Urinary bladder (tissue), 4 donors: ENCODE results near the gene FOXN3. TPM values are rescaled to one million over a fixed set of nuclear protein-coding genes. Genes with fewer than 3 reads are reported as not detected.

Experiments used
- DNase-seq: peaks from one replicate; pipeline ENCODE4 v3.0.0-alpha.2; 2015; ENCODE audit errors: extremely low spot score
- H3K27ac ChIP-seq: one replicate; pipeline ENCODE4 v1.5.1; 2013; ENCODE audit warnings: low read depth, mild to moderate bottlenecking, moderate library complexity
- H3K36me3 ChIP-seq: one replicate; pipeline ENCODE4 v1.6.1; 2013; ENCODE audit warnings: mild to moderate bottlenecking, moderate library complexity; ENCODE audit not compliant: insufficient read depth
- H3K4me1 ChIP-seq: one replicate; pipeline ENCODE4 v1.6.1; 2013; ENCODE audit warnings: mild to moderate bottlenecking, moderate library complexity; ENCODE audit not compliant: insufficient read depth
- H3K4me3 ChIP-seq: one replicate; pipeline ENCODE4 v1.5.1; 2013; ENCODE audit warnings: low read depth, low read length
- whole genome bisulfite sequencing: extraction: QIAGEN DNeasy Blood & Tissue Kit; methylation state at CpG from one replicate; pipeline ENCODE4 v1.1.7; 2013; 5-methylcytosine and 5-hydroxymethylcytosine counted together
- polyA plus RNA-seq: library from polyadenylated mRNA; stranded (reverse); fragments of 200-250 nt; gene quantifications from one replicate; pipeline ENCODE4 v1.2.3, GENCODE V29; 2013
- total RNA-seq: library from RNA; depleted of rRNA; stranded (reverse); fragments of >200 nt; gene quantifications from one replicate; pipeline ENCODE4 v1.2.3, GENCODE V29; 2014
- donor health status: healthy with polysubstance abuse.
- donor health status: healthy.

The FOXN3 gene
- total and polyA plus RNA-seq, 2 donors = 38.5 to 64.7 TPM

- no peak overlapping the region for H3K4me3 ChIP-seq
- DNase-seq = no peak
- no peak overlapping the region for H3K27ac ChIP-seq
- H3K36me3 ChIP-seq = no peaks in the 10 kb centered on the region
- H3K4me1 ChIP-seq = no peaks in the 10 kb centered on the region
- 94% methylated on average over 16 of the region's 16 CpGs for WGBS
These were observed 36.9 kb downstream of the FOXN3 start for GRCh38 chr14:89379891-89380820.

- no peak overlapping the region for H3K4me3 ChIP-seq
- no peak overlapping the region for H3K27ac ChIP-seq
- WGBS = 89% methylated on average over 9 of the region's 9 CpGs
- no peak for DNase-seq
- no peaks in the 10 kb centered on the region for H3K36me3 ChIP-seq
- no peaks in the 10 kb centered on the region for H3K4me1 ChIP-seq
These were observed 38.0 kb downstream of the FOXN3 start for GRCh38 chr14:89379006-89379405.

- H3K4me3 ChIP-seq = no peak overlapping the region
- no peak overlapping the region for H3K27ac ChIP-seq
- no peaks in the 10 kb centered on the region for H3K36me3 ChIP-seq
- no peak for DNase-seq
- no peaks in the 10 kb centered on the region for H3K4me1 ChIP-seq
- WGBS = 40% methylated on average over 5 of the region's 5 CpGs
These were observed 38.9 kb downstream of the FOXN3 start for GRCh38 chr14:89378119-89378518.

GRCh38 chr14:89377544-89377943 is 39.5 kb downstream of the FOXN3 start:
- Histone ChIP-seq H3K4me3 (no peak overlapping the region), H3K27ac (no peak overlapping the region), H3K36me3 (no peaks in the 10 kb centered on the region), H3K4me1 (no peaks in the 10 kb centered on the region)
- no peak for DNase-seq
- WGBS = 96% methylated on average over 3 of the region's 3 CpGs

- WGBS = 93% methylated on average over 3 of the region's 3 CpGs
- Histone ChIP-seq H3K27ac (no peak overlapping the region), H3K4me3 (no peak overlapping the region), H3K4me1 (no peaks in the 10 kb centered on the region), H3K36me3 (no peaks in the 10 kb centered on the region)
- DNase-seq = no peak
These were observed 42.1 kb downstream of the FOXN3 start for GRCh38 chr14:89374908-89375307.

GRCh38 chr14:89373185-89373584 is 43.8 kb downstream of the FOXN3 start:
- Histone ChIP-seq H3K27ac (no peak overlapping the region), H3K36me3 (no peaks in the 10 kb centered on the region), H3K4me3 (no peak overlapping the region), H3K4me1 (no peaks in the 10 kb centered on the region)
- no peak for DNase-seq
- WGBS = 85% methylated on average over 2 of the region's 2 CpGs

GRCh38 chr14:89372512-89372883 is 44.5 kb downstream of the FOXN3 start:
- no peak overlapping the region for H3K4me3 ChIP-seq
- no peak for DNase-seq
- 90% methylated on average over 2 of the region's 2 CpGs for WGBS
- no peaks in the 10 kb centered on the region for H3K4me1 ChIP-seq
- no peak overlapping the region for H3K27ac ChIP-seq
- H3K36me3 ChIP-seq = no peaks in the 10 kb centered on the region

- no peak for DNase-seq
These were observed 45.2 kb downstream of the FOXN3 start for GRCh38 chr14:89371585-89372511.

GRCh38 chr14:89370781-89371180 is 46.3 kb downstream of the FOXN3 start:
- no peak for DNase-seq
- Histone ChIP-seq H3K27ac (no peak overlapping the region), H3K4me1 (no peaks in the 10 kb centered on the region), H3K4me3 (no peak overlapping the region), H3K36me3 (no peaks in the 10 kb centered on the region)
- WGBS = 44% methylated on average over 7 of the region's 7 CpGs

More at GRCh38 chr14:89371585-89372511, 45.2 kb downstream of the FOXN3 start:
- Histone ChIP-seq H3K4me3 (no peak overlapping the region), H3K27ac (no peak overlapping the region), H3K4me1 (no peaks in the 10 kb centered on the region), H3K36me3 (no peaks in the 10 kb centered on the region)
- WGBS = 72% methylated on average over 10 of the region's 10 CpGs

- Histone ChIP-seq H3K4me1 (no peaks in the 10 kb centered on the region), H3K4me3 (no peak overlapping the region), H3K27ac (no peak overlapping the region), H3K36me3 (no peaks in the 10 kb centered on the region)
- DNase-seq = no peak
- WGBS = 54% methylated on average over 4 of the region's 4 CpGs
These were observed 46.7 kb downstream of the FOXN3 start for GRCh38 chr14:89370381-89370780.

GRCh38 chr14:89369656-89370055 is 47.4 kb downstream of the FOXN3 start:
- Histone ChIP-seq H3K27ac (no peak overlapping the region), H3K4me1 (no peaks in the 10 kb centered on the region), H3K4me3 (no peak overlapping the region), H3K36me3 (no peaks in the 10 kb centered on the region)
- WGBS = 80% methylated on average over 4 of the region's 4 CpGs
- no peak for DNase-seq

GRCh38 chr14:89368490-89369477 is 48.2 kb downstream of the FOXN3 start:
- WGBS = 86% methylated on average over 12 of the region's 12 CpGs
- no peaks in the 10 kb centered on the region for H3K4me1 ChIP-seq

GRCh38 chr14:89367779-89368120 is 49.3 kb downstream of the FOXN3 start:
- Histone ChIP-seq H3K4me3 (no peak overlapping the region), H3K4me1 (no peaks in the 10 kb centered on the region), H3K36me3 (no peaks in the 10 kb centered on the region), H3K27ac (no peak overlapping the region)
- DNase-seq = no peak
- WGBS = 75% methylated on average over 8 of the region's 8 CpGs

More at GRCh38 chr14:89368490-89369477, 48.2 kb downstream of the FOXN3 start:
- no peak for DNase-seq
- no peak overlapping the region for H3K4me3 ChIP-seq
- no peak overlapping the region for H3K27ac ChIP-seq
- no peaks in the 10 kb centered on the region for H3K36me3 ChIP-seq
